Myometrial cell (primary cell): ENCODE results near the gene ABLIM3. TPM values are rescaled to one million over a fixed set of nuclear protein-coding genes. Genes with fewer than 3 reads are reported as not detected.

Source experiments
- total RNA-seq: library from RNA; depleted of rRNA; stranded (reverse); fragments of >200 nt; gene quantifications from 2 replicates; pipeline ENCODE4 v1.2.3, GENCODE V29; 2015

ABLIM3 gene
- total RNA-seq: 42.9 and 47.0 TPM in 2 replicates

DNA sequence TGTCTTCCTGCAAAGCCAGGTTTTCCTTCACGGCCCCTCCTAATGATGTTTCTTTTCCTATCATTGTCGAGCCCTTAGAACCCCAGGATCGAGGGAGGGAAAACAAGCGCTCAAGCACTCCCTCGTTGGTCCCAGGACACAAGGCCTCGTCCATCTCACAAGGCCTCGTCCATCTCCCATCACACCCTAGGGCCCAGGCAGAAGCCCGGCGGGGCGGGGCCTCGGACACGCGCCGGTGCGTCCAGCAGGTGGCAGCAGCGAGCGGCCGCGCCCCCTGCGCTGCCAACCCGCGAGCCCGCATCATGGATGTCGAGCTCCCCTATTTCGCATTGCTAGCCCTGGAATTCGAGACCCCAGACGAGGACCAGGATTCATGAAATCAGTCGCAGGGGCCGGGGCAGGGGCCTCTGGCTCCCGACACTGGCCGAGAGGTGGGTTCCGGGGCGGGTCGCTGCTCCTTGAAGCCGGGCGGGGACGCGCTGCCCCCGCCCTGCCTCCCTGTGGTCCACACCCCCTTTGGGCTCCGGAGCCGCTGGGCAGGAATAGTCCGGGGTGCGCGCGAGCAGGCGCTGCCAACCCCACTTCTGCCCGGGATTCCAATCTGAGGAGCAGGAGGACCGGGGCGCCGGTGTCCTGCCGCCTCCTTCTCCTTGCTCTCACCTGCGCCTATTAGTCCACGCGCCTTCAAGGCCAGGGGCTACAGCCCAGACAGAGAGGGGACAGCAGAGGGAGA, at the start of gene ABLIM3:
ABLIM3 (plus strand) TSS at position 270 of the 733 bp plus-strand sequence. CDS start 603 bp downstream, outside the sequence.

DNA sequence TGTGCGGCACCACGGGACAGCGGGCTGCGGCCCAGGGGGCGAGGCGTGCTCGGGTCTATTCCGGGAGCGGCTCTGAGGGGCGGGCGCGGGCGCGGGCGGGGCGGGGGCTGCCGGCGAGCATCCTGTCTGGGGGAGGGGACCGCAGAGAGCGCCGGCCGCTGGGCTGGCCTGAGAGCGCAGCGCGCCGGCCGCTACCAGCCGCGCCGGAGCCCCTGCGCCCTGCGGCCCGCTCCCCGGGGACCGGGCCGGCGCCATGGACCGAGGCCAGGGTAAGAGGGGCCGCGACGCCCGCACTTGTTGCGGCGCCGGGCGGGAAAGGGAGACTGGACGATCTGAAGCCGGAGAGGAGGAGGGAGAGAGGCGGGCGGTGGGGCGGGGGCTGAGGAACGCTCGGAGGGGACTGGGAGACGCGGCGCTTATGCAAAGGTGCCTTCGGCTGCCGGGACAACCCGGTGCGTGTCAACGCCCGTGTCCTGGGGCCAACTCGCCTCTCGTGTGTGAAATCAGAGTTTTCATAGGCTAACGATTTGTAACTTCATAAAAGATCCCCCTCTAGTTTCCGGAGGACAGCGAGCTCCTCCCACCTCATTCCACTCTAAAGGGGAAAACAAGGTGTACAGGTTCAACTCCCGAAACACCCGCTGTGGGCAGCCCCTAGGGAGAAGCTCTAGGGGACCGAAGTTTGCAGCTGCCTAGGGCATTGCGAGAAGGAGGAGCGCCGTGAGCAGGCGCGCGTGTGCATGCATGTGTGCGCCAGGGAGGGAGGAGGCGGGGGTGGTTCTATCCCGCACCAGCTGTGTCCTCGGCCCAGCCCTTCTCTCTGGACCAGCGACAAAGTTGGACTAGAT, 130.6 kb downstream of the ABLIM3 start, which contains the start of gene AFAP1L1:
AFAP1L1 (plus strand) TSS at position 144 of the 848 bp plus-strand sequence; CDS start at position 254, 110 bp downstream.

Other genes with a start within 250 kb of the ABLIM3 start
- gene SH3TC2, start 78.4 kb upstream of the ABLIM3 start, total RNA-seq: 1.2 and 1.4 TPM in 2 replicates
- gene AFAP1L1, start 130.4 kb downstream of the ABLIM3 start, total RNA-seq: 5.1 and 11.2 TPM in 2 replicates
- gene GRPEL2, start 204.0 kb downstream of the ABLIM3 start, total RNA-seq: 17.0 and 20.7 TPM in 2 replicates
- gene PCYOX1L, start 216.6 kb downstream of the ABLIM3 start, total RNA-seq: 14.7 and 16.8 TPM in 2 replicates
- not detected in 2 replicates for gene IL17B, start 237.8 kb downstream of the ABLIM3 start, total RNA-seq